Mesendoderm (in vitro differentiated cells): ENCODE measurements around the gene FLT1.

Experiments
- DNase-seq: peaks from one replicate; pipeline ENCODE4 v3.0.0; 2013
- H2AK5ac ChIP-seq: 2 replicates; pipeline ENCODE4 v1.6.1; 2013; ENCODE audit warnings: low read length, inconsistent platforms
- H2BK120ac ChIP-seq: 2 replicates; pipeline ENCODE4 v1.6.1; 2013; ENCODE audit warnings: low read depth, mild to moderate bottlenecking, low read length, moderate library complexity, mixed read lengths
- H2BK15ac ChIP-seq: replicated peaks from 2 replicates; pipeline ENCODE4 v1.6.1; 2013; ENCODE audit warnings: low read depth, mild to moderate bottlenecking, moderate library complexity
- H2BK5ac ChIP-seq: 2 replicates; pipeline ENCODE4 v1.6.1; 2013; ENCODE audit warnings: low read length, inconsistent platforms
- H3K18ac ChIP-seq: 2 replicates; pipeline ENCODE4 v1.6.1; 2013; ENCODE audit warnings: mild to moderate bottlenecking, low read length, mixed read lengths
- H3K23ac ChIP-seq: one replicate; pipeline ENCODE4 v1.6.1; 2013; ENCODE audit warnings: low read length
- H3K27ac ChIP-seq: 2 replicates; pipeline ENCODE4 v1.5.1; 2013; ENCODE audit warnings: low read depth, mild to moderate bottlenecking, inconsistent platforms, low read length, moderate library complexity
- H3K27me3 ChIP-seq: 2 replicates; pipeline ENCODE4 v1.6.1; 2013; ENCODE audit warnings: low read length, control low read depth, mild to moderate bottlenecking, inconsistent platforms; ENCODE audit not compliant: insufficient read depth, poor library complexity
- H3K36me3 ChIP-seq: 2 replicates; pipeline ENCODE4 v1.6.1; 2013; ENCODE audit warnings: low read length, inconsistent platforms; ENCODE audit not compliant: control insufficient read depth, insufficient read depth
- H3K4ac ChIP-seq: one replicate; pipeline ENCODE4 v1.6.1; 2013; ENCODE audit warnings: low read depth, mild to moderate bottlenecking, low read length, moderate library complexity
- H3K4me1 ChIP-seq: 2 replicates; pipeline ENCODE4 v1.6.1; 2013; ENCODE audit warnings: low read depth, low read length, inconsistent platforms; ENCODE audit not compliant: control insufficient read depth
- H3K4me2 ChIP-seq: 2 replicates; pipeline ENCODE4 v1.6.1; 2013; ENCODE audit warnings: low read length
- H3K4me3 ChIP-seq: 2 replicates; pipeline ENCODE4 v1.5.1; 2013; ENCODE audit warnings: mild to moderate bottlenecking, low read length
- H3K56ac ChIP-seq: one replicate; pipeline ENCODE4 v1.6.1; 2013; ENCODE audit warnings: low read length
- H3K79me1 ChIP-seq: 2 replicates; pipeline ENCODE4 v1.6.1; 2013; ENCODE audit warnings: low read length, inconsistent platforms
- H3K79me2 ChIP-seq: 2 replicates; pipeline ENCODE4 v1.6.1; 2013; ENCODE audit warnings: mild to moderate bottlenecking, low read length; ENCODE audit not compliant: control insufficient read depth, insufficient read depth
- H3K9ac ChIP-seq: 2 replicates; pipeline ENCODE4 v1.6.1; 2013; ENCODE audit warnings: low read length, inconsistent platforms
- H4K5ac ChIP-seq: one replicate; pipeline ENCODE4 v1.6.1; 2013; ENCODE audit warnings: low read length
- H4K8ac ChIP-seq: one replicate; pipeline ENCODE4 v1.6.1; 2013; ENCODE audit warnings: low read depth, mild to moderate bottlenecking, control low read depth, low read length, moderate library complexity
- WGBS: extraction: QIAGEN DNeasy Blood & Tissue Kit; methylation state at CpG from one replicate; pipeline ENCODE4 v1.1.7; 2013; ENCODE audit warnings: low lambda C conversion rate, missing lambda C conversion rate; ENCODE audit not compliant: insufficient coverage; ENCODE audit errors: extremely low coverage; 5-methylcytosine and 5-hydroxymethylcytosine counted together

The FLT1 gene

GRCh38 chr13:28387740-28388501 is 107.0 kb downstream of the FLT1 start:
- no peak for DNase-seq
- no peak overlapping the region for H2BK5ac ChIP-seq
- H3K27ac ChIP-seq = no peak overlapping the region
- no peak overlapping the region for H2BK120ac ChIP-seq
- peaks cover 7% of the 10 kb centered on the region for H3K4me1 ChIP-seq
- H3K4me3 ChIP-seq = no peak overlapping the region
- H4K8ac ChIP-seq = peak overlapping the region; percentile 76
- H3K4ac ChIP-seq = no peak overlapping the region
- H3K23ac ChIP-seq = no peak overlapping the region
- no peaks in the 10 kb centered on the region for H3K27me3 ChIP-seq
- H3K56ac ChIP-seq = no peak overlapping the region
- H2BK15ac ChIP-seq = no peak overlapping the region
- H2AK5ac ChIP-seq = no peak overlapping the region
- H3K4me2 ChIP-seq = no peak overlapping the region
- no peak overlapping the region for H3K9ac ChIP-seq
- H3K79me1 ChIP-seq = no peaks in the 10 kb centered on the region
- no peak overlapping the region for H4K5ac ChIP-seq
- no peaks in the 10 kb centered on the region for H3K36me3 ChIP-seq
- no CpG with 5 or more reads among the region's 4 CpGs for WGBS
- H3K79me2 ChIP-seq = no peaks in the 10 kb centered on the region
- H3K18ac ChIP-seq = peak overlapping the region; percentile 68

GRCh38 chr13:28385362-28385761 is 109.6 kb downstream of the FLT1 start:
- Histone ChIP-seq H3K4me2 (no peak overlapping the region), H3K27me3 (no peaks in the 10 kb centered on the region), H2BK120ac (no peak overlapping the region), H3K36me3 (no peaks in the 10 kb centered on the region), H2BK15ac (no peak overlapping the region), H2BK5ac (no peak overlapping the region), H3K79me2 (no peaks in the 10 kb centered on the region), H3K18ac (no peak overlapping the region), H3K4me3 (no peak overlapping the region), H4K5ac (no peak overlapping the region), H3K79me1 (no peaks in the 10 kb centered on the region), H3K23ac (no peak overlapping the region), H3K56ac (no peak overlapping the region), H3K27ac (no peak overlapping the region), H4K8ac (no peak overlapping the region), H3K4ac (no peak overlapping the region), H2AK5ac (no peak overlapping the region), H3K4me1 (no peaks in the 10 kb centered on the region), H3K9ac (no peak overlapping the region)
- WGBS = 100% methylated on average over 1 of the region's 1 CpG
- no peak for DNase-seq

- Histone ChIP-seq H2BK15ac (no peak overlapping the region), H3K4ac (no peak overlapping the region), H3K4me2 (no peak overlapping the region), H3K79me2 (no peaks in the 10 kb centered on the region), H2AK5ac (no peak overlapping the region), H3K79me1 (no peaks in the 10 kb centered on the region), H4K5ac (no peak overlapping the region), H3K36me3 (no peaks in the 10 kb centered on the region), H3K4me1 (no peaks in the 10 kb centered on the region), H3K18ac (no peak overlapping the region), H2BK5ac (no peak overlapping the region), H4K8ac (no peak overlapping the region), H3K9ac (no peak overlapping the region), H3K56ac (no peak overlapping the region), H3K23ac (no peak overlapping the region), H3K4me3 (no peak overlapping the region), H3K27me3 (no peaks in the 10 kb centered on the region), H3K27ac (no peak overlapping the region), H2BK120ac (no peak overlapping the region)
- DNase-seq = no peak
- no CpG with 5 or more reads among the region's 4 CpGs for WGBS
These were observed 110.1 kb downstream of the FLT1 start for GRCh38 chr13:28384789-28385188.

GRCh38 chr13:28380319-28380718 is 114.6 kb downstream of the FLT1 start:
- H2BK15ac ChIP-seq = no peak overlapping the region
- H3K56ac ChIP-seq = no peak overlapping the region
- no peak overlapping the region for H3K4ac ChIP-seq
- no peak overlapping the region for H3K23ac ChIP-seq
- no peaks in the 10 kb centered on the region for H3K4me1 ChIP-seq
- H3K79me2 ChIP-seq = no peaks in the 10 kb centered on the region
- H3K79me1 ChIP-seq = no peaks in the 10 kb centered on the region
- no peaks in the 10 kb centered on the region for H3K27me3 ChIP-seq
- H4K8ac ChIP-seq = no peak overlapping the region
- H3K4me3 ChIP-seq = no peak overlapping the region
- WGBS = no CpG with 5 or more reads among the region's 3 CpGs
- no peak overlapping the region for H2AK5ac ChIP-seq
- no peak overlapping the region for H2BK5ac ChIP-seq
- no peak overlapping the region for H3K4me2 ChIP-seq
- DNase-seq = no peak
- H4K5ac ChIP-seq = no peak overlapping the region
- no peak overlapping the region for H3K27ac ChIP-seq
- no peak overlapping the region for H2BK120ac ChIP-seq
- H3K36me3 ChIP-seq = no peaks in the 10 kb centered on the region
- no peak overlapping the region for H3K9ac ChIP-seq
- no peak overlapping the region for H3K18ac ChIP-seq

GRCh38 chr13:28379371-28380083 is 115.4 kb downstream of the FLT1 start:
- H3K4me1 ChIP-seq = no peaks in the 10 kb centered on the region
- WGBS = no CpG with 5 or more reads among the region's 12 CpGs
- no peak overlapping the region for H2BK5ac ChIP-seq
- no peak overlapping the region for H3K4me3 ChIP-seq
- H3K23ac ChIP-seq = no peak overlapping the region
- no peak overlapping the region for H2AK5ac ChIP-seq
- no peak overlapping the region for H3K27ac ChIP-seq
- H3K79me2 ChIP-seq = no peaks in the 10 kb centered on the region
- no peak overlapping the region for H4K8ac ChIP-seq
- no peak for DNase-seq
- H2BK120ac ChIP-seq = no peak overlapping the region
- H3K4me2 ChIP-seq = no peak overlapping the region
- H3K56ac ChIP-seq = no peak overlapping the region
- no peak overlapping the region for H3K4ac ChIP-seq
- no peak overlapping the region for H4K5ac ChIP-seq
- no peak overlapping the region for H2BK15ac ChIP-seq
- no peak overlapping the region for H3K9ac ChIP-seq
- no peaks in the 10 kb centered on the region for H3K79me1 ChIP-seq
- H3K27me3 ChIP-seq = no peaks in the 10 kb centered on the region
- H3K18ac ChIP-seq = no peak overlapping the region
- H3K36me3 ChIP-seq = no peaks in the 10 kb centered on the region
